A673 (cell line): ENCODE data around the gene EDAR. TPM values are rescaled to one million over a fixed set of nuclear protein-coding genes. Genes with fewer than 3 reads are reported as not detected.

Source experiments
- BruUV-seq: library from RNA; stranded (reverse); fragments of 400-500 nt; replicated peaks from 2 replicates; lab custom pipeline; 2021; lab: Mats Ljungman, UMichigan
- CTCF ChIA-PET: fragments of 300-600 bp; sonication (Branson Sonifier 250); formaldehyde crosslinking; loops from one replicate; lab custom pipeline; 2022; ENCODE audit warnings: antibody characterized with exemption; lab: Charles Lee
- POLR2A ChIA-PET: fragments of 300-600 bp; sonication (Branson Sonifier 250); formaldehyde crosslinking; loops from one replicate; lab custom pipeline; 2022; ENCODE audit warnings: antibody characterized with exemption; ENCODE audit not compliant: low non-redundant PET; lab: Charles Lee
- DNase-seq: peaks from one replicate; pipeline ENCODE4 v3.0.0-alpha.2; 2015; ENCODE audit warnings: low spot score
- H3K27ac ChIP-seq: fragments of 200-600 bp; sonication (generic); 2 replicates; pipeline ENCODE4 v1.5.1; 2016; ENCODE audit warnings: mixed run types, low read depth, mild to moderate bottlenecking, mixed read lengths, antibody characterized with exemption, low read length; ENCODE audit not compliant: poor library complexity, severe bottlenecking
- H3K27me3 ChIP-seq: fragments of 200-600 bp; sonication (generic); replicated peaks from 2 replicates; pipeline ENCODE4 v1.6.1; 2017; ENCODE audit warnings: mixed run types, low read depth, mild to moderate bottlenecking, mixed read lengths, antibody characterized with exemption, low read length; ENCODE audit not compliant: insufficient read depth, poor library complexity
- H3K36me3 ChIP-seq: fragments of 200-600 bp; sonication (generic); 2 replicates; pipeline ENCODE4 v1.6.1; 2016; ENCODE audit warnings: mixed run types, mild to moderate bottlenecking, mixed read lengths, antibody characterized with exemption, low read length; ENCODE audit not compliant: insufficient read depth, poor library complexity, severe bottlenecking
- H3K4me1 ChIP-seq: fragments of 200-600 bp; sonication (generic); 2 replicates; pipeline ENCODE4 v1.6.1; 2017; ENCODE audit warnings: mixed run types, mild to moderate bottlenecking, mixed read lengths, antibody characterized with exemption, low read length; ENCODE audit not compliant: insufficient read depth, poor library complexity, severe bottlenecking
- H3K4me3 ChIP-seq: fragments of 200-600 bp; sonication (generic); 2 replicates; pipeline ENCODE4 v1.5.1; 2016; ENCODE audit warnings: low read depth, mixed run types, mild to moderate bottlenecking, mixed read lengths, low read length; ENCODE audit not compliant: poor library complexity, severe bottlenecking
- H3K9me3 ChIP-seq: fragments of 200-600 bp; sonication (generic); 2 replicates; pipeline ENCODE4 v1.6.1; 2016; ENCODE audit warnings: mixed run types, low read depth, mild to moderate bottlenecking, mixed read lengths, antibody characterized with exemption, low read length; ENCODE audit not compliant: poor library complexity, severe bottlenecking
- EZH2 ChIP-seq: fragments of 200-600 bp; sonication (generic); IDR thresholded peaks from 2 replicates; pipeline ENCODE4 v1.6.1; 2017; ENCODE audit warnings: borderline replicate concordance, low read depth, mild to moderate bottlenecking, mixed read lengths, antibody characterized with exemption, low read length; ENCODE audit not compliant: poor library complexity, severe bottlenecking
- intact Hi-C: fragments of 100-400 bp; cut with micrococcal nuclease; formaldehyde crosslinking; loops from one replicate; pipeline ENCODE4 v1.10.0; 2022; ENCODE audit not compliant: unreplicated experiment
- total RNA-seq: library from RNA; stranded (reverse); gene quantifications from 2 replicates; pipeline ENCODE4 v1.2.3, GENCODE V29; 2021
- TF ChIP-seq, protein P1 (sequence below): fragments of 300-800, 200-600 bp; sonication (generic); conservative IDR thresholded peaks from 2 replicates; pipeline ENCODE4 v1.5.1; 2017; ENCODE audit warnings: low read depth, mild to moderate bottlenecking, antibody characterized with exemption, low read length, moderate library complexity, mixed read lengths

The EDAR gene
- total RNA-seq, 1 experiment from 2014 or later, result not detected

DNA sequence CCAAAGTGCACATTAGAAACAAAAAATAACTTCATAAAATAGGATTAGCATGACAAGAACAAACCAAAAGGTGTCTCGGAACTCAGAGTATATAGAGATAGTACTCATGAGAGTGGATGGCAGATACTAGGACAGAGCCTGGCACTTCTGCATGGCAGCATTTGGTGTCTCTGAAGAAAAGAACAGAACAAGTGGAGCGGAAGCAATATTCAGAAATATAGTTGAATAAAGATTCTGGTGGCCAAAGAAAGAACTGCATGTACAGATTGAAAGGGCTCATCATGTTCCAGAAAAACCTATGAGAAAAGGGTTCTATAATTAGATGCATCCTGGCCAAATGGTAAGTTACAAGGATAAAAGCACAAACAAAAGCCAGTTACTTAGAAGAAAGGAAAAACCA lies 111.5 kb downstream of the EDAR start:
- TF ChIP-seq EZH2, result no peak
- TF ChIP-seq, protein P1, sequence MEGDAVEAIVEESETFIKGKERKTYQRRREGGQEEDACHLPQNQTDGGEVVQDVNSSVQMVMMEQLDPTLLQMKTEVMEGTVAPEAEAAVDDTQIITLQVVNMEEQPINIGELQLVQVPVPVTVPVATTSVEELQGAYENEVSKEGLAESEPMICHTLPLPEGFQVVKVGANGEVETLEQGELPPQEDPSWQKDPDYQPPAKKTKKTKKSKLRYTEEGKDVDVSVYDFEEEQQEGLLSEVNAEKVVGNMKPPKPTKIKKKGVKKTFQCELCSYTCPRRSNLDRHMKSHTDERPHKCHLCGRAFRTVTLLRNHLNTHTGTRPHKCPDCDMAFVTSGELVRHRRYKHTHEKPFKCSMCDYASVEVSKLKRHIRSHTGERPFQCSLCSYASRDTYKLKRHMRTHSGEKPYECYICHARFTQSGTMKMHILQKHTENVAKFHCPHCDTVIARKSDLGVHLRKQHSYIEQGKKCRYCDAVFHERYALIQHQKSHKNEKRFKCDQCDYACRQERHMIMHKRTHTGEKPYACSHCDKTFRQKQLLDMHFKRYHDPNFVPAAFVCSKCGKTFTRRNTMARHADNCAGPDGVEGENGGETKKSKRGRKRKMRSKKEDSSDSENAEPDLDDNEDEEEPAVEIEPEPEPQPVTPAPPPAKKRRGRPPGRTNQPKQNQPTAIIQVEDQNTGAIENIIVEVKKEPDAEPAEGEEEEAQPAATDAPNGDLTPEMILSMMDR, result no peak
- BruUV-seq, result no TSS peak
- ChIA-PET CTCF (no interaction called here), POLR2A (no interaction called here)
- H3K4me1 ChIP-seq, result no peaks in the 10 kb centered on the region
- H3K36me3 ChIP-seq, result no peaks in the 10 kb centered on the region
- intact Hi-C loops, result no loop called here
- H3K27ac ChIP-seq, result no peak overlapping the region
- peaks cover 9% of the 10 kb centered on the region for H3K9me3 ChIP-seq
- H3K27me3 ChIP-seq, result no peaks in the 10 kb centered on the region
- H3K4me3 ChIP-seq, result no peak overlapping the region
- DNase-seq, result no peak

DNA sequence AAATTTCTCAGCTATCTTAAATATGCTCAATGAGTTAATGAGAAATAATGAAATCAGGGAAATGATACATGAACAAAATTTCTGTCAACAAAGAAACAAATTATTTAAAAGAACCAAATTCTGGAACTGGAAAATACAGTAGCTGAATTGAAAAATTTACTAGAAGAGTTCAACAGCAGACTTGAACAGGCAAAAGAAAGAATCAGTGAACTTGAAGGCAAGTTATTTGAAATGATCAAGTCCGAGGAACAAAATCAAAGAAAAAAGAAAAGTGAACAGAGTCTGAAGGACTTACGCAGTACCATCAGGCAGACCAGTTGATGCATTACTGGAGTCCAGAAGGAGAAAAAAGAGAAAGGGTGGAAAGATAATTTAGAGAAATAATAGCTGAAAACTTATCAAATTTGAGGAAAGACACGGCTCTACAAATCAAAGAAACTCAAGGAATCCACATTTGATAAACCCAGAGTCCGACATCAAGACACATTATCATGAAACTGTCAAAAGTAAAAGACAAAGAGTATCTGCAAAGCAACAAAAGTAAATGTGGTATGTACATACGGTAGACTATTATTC lies 118.9 kb downstream of the EDAR start:
- H3K4me3 ChIP-seq, result no peak overlapping the region
- H3K27me3 ChIP-seq, result no peaks in the 10 kb centered on the region
- H3K36me3 ChIP-seq, result no peaks in the 10 kb centered on the region
- BruUV-seq, result no TSS peak
- intact Hi-C loops, result no loop called here
- ChIA-PET CTCF (no interaction called here), POLR2A (no interaction called here)
- TF ChIP-seq EZH2, result no peak
- TF ChIP-seq, protein P1, result no peak
- no peak for DNase-seq
- no peaks in the 10 kb centered on the region for H3K4me1 ChIP-seq
- H3K9me3 ChIP-seq, result peaks cover 15% of the 10 kb centered on the region
- no peak overlapping the region for H3K27ac ChIP-seq

DNA sequence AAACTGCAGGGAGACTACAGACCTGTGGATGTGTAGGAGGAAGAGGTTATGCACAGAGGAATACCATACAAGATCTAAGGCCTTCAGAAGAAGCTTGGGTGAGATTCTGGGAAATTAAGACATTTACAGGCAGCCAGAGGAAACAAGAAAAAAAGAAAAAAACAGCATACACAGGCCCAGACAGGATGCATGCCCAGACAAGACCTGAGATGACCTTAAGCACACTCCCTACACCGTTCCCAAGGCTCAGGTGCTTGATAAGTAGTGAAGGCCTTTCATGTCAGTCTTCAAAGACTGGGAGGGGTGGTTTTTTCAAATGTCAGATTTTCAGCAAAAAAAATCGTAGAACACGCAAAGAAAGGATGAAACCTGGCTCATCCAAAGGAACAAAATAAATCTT lies 119.5 kb downstream of the EDAR start:
- TF ChIP-seq, protein P1, result no peak
- TF ChIP-seq EZH2, result no peak
- no peaks in the 10 kb centered on the region for H3K36me3 ChIP-seq
- no peak for DNase-seq
- no peak overlapping the region for H3K27ac ChIP-seq
- H3K9me3 ChIP-seq, result peaks cover 15% of the 10 kb centered on the region
- intact Hi-C loops, result no loop called here
- no peaks in the 10 kb centered on the region for H3K4me1 ChIP-seq
- H3K4me3 ChIP-seq, result no peak overlapping the region
- BruUV-seq, result no TSS peak
- ChIA-PET CTCF (no interaction called here), POLR2A (no interaction called here)
- no peaks in the 10 kb centered on the region for H3K27me3 ChIP-seq
